GM18507 (cell line): ENCODE data around the gene GABRG2.
"Not testable (repeated sequence)": the region's sequence is repeated elsewhere in the genome, so short reads cannot be mapped to it uniquely, and the experiment has no call there.

Source experiments
- DNase-seq: peaks from one replicate; pipeline ENCODE4 v3.0.0; 2011; ENCODE audit warnings: low read depth; ENCODE audit not compliant: insufficient read length; ENCODE audit errors: extremely low spot score
- FAIRE-seq: peaks from 2 replicates; lab custom pipeline; 2011; peaks lifted over from hg19 to GRCh38; lab: Jason Lieb, UNC

The GABRG2 gene

GRCh38 chr5:162067655-162068411, at the start of gene GABRG2:
TSS of gene GABRG2 (plus strand) at chr5:162067773. CDS start at chr5:162068000, 227 bp downstream.
- FAIRE-seq (no peak), DNase-seq (no peak)

- no peak for DNase-seq
Measured at GRCh38 chr5:162025312-162025711, 42.3 kb upstream of the GABRG2 start.

GRCh38 chr5:162026803-162027202, 40.8 kb upstream of the GABRG2 start:
- FAIRE-seq (no peak), DNase-seq (no peak)

More at GRCh38 chr5:162025312-162025711, 42.3 kb upstream of the GABRG2 start:
- FAIRE-seq = no peak

GRCh38 chr5:162037431-162037830, 30.1 kb upstream of the GABRG2 start:
- no peak for DNase-seq
- FAIRE-seq = no peak

DNA sequence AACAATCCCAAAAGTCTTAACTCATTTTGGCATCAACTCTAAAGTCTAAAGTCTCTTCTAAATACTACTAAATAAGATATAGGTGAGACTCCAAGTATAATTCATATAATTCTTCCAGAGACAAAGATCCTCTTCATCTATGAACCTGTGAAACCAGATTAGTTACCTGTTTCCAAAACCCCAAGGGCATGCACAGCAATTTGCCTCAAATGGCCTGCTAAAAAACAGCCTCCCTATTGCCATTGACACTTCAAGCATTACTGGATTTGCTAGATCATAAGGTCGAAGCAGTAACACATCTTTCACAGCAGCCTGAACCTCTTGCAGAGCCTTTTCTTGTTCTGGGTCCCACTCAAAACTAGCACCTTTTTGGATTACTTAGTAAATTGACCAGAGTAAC, 20.3 kb upstream of the GABRG2 start:
- no peak for DNase-seq
- FAIRE-seq = no peak

GRCh38 chr5:162052676-162053075, 14.9 kb upstream of the GABRG2 start:
- DNase-seq = no peak
- FAIRE-seq = no peak

GRCh38 chr5:162055095-162055494, 12.5 kb upstream of the GABRG2 start:
- not testable (repeated sequence) for DNase-seq, FAIRE-seq

DNA sequence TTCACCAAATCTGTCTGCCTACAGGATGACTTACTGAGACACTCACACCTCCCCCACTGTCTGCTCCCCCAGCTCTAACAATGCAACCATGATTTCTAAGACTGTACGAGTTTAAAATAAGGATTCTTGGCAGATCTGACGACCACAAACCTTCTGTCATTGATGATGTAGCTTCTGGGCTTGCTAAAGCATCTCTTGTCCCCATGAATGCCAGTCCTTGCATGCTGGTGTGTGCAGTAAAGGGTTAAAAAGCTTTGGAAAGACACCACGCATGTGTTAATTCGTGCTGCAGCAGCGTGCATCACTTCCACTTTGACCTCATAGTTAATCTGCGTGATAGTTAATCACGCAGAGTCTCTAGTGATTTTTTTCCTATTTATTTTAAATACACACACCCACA, 411 bp upstream of the GABRG2 start:
- no peak for DNase-seq
- FAIRE-seq = no peak

DNA sequence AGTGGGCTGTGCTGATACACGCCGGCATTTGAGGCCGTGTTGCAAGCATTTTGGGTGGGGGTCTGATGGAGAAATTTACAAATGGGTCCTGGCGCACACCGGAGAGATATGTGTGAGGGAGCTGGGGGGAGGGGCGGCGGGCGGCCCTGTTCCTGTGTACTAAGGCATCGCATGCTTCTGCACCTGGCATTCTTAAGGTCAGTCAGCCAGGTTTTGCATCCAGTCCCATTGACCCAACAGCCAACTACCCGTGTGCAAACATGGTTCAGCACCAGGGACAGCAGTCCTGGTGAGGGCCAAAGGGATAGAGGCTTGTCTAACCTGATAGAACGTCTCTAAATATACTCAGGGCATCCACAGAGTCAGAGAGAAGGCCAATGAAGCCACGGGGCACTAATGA, 839 bp downstream of the GABRG2 start:
- no peak for FAIRE-seq
- no peak for DNase-seq

DNA sequence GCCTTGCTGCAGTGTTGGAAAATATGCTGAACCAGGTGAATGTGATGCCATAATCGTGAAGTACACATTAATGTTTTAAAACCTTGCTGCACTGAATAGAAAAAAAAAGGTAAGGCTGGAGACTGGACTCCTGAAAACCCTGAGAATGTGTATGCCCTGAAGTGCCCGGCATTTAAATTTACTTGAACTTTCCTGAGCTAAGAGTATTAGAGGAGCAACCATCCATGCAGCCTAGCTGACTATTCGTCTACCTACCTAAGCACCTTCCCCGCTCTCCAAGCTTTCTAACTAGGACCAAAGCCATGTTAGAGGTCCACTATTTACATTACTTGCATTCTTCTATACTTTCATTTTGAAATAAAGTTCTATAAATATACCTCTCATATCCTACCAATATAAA, 1.4 kb downstream of the GABRG2 start:
- no peak for FAIRE-seq

GRCh38 chr5:162078805-162079204, 11.2 kb downstream of the GABRG2 start:
- no peak for FAIRE-seq
- no peak for DNase-seq

More for the DNA sequence above, 1.4 kb downstream of the GABRG2 start:
- no peak for DNase-seq

DNA sequence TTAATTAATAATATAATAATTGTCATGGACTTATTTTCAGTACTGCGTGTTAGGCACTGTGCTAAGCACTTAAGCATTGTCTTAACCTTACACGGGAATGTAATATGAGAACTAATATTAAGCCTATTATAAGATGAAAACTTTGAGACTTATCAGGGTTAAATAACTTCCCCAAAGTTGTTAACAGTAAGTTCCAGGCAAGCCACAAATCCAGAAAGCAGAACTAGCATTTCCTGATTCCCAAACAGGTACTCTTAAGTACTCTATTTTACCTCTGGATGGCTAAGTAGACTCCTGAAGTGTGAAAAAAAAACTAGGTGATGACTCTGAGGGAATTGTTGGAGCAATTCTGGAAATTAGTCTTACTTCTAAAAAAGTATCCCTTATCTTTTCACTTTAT, 23.8 kb downstream of the GABRG2 start:
- DNase-seq (no peak), FAIRE-seq (no peak)

DNA sequence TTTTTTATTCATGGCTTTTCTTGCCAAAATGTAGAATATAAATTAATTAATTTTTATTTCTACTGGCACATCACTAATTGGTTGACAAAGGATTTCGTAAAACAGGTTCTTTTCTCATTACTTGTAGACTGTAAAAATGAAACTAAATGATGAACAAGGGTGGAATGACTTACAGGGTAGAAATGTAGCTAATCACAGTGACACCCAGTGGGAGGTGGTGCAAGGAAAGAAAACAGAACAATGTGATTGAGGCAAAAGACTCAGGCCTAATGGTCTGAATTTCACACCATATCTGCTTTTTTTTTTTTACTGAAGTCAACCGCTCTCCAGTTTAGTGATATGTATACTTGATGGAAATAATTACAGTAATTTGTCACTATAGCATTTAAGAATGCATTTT, 28.9 kb downstream of the GABRG2 start:
- FAIRE-seq (no peak), DNase-seq (no peak)

DNA sequence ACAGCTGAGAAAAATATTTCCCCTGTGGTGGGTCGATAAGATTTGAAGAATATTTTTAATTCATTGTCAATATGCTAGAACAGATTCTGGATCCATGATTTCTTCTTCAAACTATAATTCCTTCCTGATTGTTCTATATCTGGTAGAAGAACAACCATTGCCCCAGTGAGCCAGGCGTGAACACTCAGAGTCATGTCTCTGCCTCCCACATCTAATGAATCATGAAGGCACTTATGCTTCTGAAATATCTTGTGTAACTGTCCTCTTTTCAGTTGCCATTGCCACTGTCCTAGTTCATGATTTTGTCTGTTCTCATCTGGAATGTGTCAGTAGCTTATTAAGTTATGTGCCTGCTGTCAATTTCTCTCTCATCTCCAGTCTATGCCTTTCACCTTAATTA, 40.0 kb downstream of the GABRG2 start:
- DNase-seq = no peak
- no peak for FAIRE-seq

- no peak for DNase-seq
- no peak for FAIRE-seq
Measured at GRCh38 chr5:162119801-162120200, 52.2 kb downstream of the GABRG2 start.

GRCh38 chr5:162128117-162128516, 60.5 kb downstream of the GABRG2 start:
- no peak for DNase-seq
- FAIRE-seq = no peak

DNA sequence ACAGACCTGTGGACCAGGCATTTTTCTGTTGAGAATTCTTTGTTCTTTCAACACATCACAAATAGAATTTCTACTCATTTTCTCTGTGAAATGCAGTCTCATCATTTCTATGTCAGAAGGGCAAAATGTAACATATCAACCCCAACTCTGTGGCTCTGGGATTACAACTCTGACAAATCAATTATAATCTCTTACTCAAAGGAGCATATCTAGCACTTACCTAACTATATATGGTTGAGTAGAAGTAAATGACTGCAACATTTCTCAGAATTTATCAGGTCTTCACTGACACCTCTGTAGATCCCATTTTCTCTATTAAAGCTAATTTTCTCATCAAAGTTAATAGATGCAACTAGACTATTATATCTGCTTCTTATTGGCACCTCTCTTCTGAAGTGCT, 64.8 kb downstream of the GABRG2 start:
- DNase-seq = no peak
- no peak for FAIRE-seq

DNA sequence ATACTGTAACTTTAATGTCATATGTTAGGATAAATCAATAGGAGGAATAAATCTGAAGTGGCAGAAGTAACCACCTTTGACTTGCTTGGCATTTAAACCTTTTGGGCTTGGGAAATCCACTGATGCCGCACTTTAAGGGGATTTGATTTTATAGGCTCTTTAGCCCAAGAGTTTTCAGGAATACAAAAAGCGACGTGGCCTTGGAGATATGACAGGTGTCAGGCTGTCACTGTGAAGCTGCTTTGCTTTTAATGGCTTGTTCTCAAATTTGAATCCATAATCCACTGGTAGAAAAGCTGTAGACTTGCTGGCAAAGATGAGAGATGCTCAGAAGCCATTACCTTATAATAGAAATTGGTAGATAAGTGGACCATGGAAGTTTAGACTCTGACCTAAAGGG, 71.6 kb downstream of the GABRG2 start:
- FAIRE-seq (no peak), DNase-seq (no peak)

- FAIRE-seq = no peak
- DNase-seq = no peak
Measured at GRCh38 chr5:162154242-162154641, 86.7 kb downstream of the GABRG2 start.

DNA sequence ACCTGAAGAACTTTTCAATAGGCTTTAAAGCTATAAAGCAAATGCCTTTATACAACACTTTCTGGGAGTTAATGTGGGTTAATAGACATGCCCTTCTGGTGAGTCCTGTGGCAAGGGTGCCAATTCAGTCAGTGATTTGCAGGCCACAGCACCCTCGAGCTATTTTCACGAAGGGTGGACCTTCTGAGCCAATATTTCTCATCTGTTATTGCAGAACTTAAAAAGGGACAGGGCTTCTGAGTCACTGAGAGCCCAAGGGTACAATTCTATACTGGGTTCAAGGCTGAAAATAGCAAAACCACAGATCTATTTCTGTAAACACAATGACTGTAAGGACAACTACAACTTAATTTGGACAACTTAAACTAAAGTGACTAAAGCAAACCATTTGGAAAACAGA, 92.8 kb downstream of the GABRG2 start:
- FAIRE-seq = no peak
- no peak for DNase-seq

DNA sequence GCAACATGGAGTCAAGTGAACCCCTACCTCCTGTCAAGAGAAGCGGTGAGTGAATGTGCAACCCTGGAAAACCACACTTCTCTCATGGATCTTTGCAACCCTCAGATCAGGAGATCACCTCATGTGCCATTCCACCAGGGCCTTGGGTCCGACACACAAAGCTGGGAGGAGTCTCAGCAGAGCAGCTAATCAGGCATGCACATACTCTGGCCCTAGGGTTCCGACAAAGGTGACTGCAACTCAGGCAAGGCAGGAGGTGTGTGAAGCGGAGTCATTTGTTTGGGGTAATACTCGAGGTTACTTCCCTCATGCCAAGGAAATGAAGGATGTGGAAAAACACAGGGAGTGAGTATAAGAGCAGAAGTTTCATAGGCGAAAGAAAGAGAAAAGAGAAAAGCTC, 96.1 kb downstream of the GABRG2 start:
- DNase-seq (no peak), FAIRE-seq (no peak)
